Ramos (cell line): ENCODE measurements around the gene CST6.

Source experiments
- in situ Hi-C: fragments of 300-500 bp; cut with MboI; formaldehyde crosslinking; loops from one replicate; pipeline ENCODE4 v1.14.3; 2022; ENCODE audit warnings: low sequenced_read_pairs; ENCODE audit not compliant: unreplicated experiment

Gene CST6, protein sequence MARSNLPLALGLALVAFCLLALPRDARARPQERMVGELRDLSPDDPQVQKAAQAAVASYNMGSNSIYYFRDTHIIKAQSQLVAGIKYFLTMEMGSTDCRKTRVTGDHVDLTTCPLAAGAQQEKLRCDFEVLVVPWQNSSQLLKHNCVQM

DNA sequence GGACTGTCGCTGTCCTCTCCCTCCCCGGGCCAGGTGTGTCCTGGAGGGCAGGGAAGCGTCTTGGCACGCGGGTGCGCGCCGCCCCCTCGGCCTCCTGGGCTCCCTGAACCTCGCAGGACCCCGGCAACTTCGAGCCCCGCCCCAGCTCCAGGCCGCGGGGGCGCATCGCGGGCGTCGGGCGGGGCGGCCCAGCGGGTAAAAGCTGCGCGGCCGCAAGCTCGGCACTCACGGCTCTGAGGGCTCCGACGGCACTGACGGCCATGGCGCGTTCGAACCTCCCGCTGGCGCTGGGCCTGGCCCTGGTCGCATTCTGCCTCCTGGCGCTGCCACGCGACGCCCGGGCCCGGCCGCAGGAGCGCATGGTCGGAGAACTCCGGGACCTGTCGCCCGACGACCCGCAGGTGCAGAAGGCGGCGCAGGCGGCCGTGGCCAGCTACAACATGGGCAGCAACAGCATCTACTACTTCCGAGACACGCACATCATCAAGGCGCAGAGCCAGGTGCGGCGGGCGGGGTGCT, at the start of gene CST6:
CST6 (plus strand) TSS at position 224 of the 519 bp plus-strand sequence; CDS start at position 261, 37 bp downstream.
- in situ Hi-C loops, result no loop called here

DNA sequence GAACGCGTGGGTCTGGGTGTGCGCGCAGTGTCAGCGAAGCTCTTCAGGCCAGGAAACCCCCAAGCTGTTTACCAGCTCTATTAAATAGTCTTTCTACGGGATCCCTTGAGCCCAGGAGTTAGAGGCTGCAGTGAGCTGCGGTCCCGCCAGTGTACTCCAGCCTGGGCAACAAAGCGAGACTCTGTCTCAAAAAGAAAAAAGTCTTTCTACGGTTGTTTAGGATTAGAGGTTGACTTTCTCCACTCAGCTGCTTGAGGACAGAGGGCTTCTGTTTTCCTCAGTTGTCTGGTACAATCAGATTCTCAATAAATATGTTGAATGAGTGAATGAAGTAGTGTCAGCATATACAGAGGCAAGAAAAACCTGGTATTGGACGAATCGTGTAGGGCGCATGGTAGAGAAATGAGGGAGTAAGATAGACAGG, 49.7 kb upstream of the CST6 start:
- in situ Hi-C loops, result no loop called here

DNA sequence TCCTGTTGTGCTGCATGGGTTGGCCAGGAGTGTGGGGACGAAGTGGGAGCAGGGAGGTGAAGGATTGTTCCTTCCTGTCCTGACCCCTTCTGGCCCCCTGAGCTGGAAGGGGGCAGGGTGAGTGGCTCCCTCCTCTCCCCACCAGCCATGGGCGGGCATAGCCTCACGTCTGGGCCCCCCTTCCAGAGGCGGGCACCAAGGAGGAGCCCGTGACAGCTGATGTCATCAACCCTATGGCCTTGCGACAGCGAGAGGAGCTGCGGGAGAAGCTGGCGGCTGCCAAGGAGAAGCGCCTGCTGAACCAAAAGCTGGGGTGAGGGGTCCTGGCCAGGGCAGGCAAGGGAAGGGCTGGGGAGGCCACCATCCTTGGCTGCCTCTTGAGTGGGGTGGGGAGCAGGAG, 46.9 kb upstream of the CST6 start:
- in situ Hi-C loops, result no loop called here

DNA sequence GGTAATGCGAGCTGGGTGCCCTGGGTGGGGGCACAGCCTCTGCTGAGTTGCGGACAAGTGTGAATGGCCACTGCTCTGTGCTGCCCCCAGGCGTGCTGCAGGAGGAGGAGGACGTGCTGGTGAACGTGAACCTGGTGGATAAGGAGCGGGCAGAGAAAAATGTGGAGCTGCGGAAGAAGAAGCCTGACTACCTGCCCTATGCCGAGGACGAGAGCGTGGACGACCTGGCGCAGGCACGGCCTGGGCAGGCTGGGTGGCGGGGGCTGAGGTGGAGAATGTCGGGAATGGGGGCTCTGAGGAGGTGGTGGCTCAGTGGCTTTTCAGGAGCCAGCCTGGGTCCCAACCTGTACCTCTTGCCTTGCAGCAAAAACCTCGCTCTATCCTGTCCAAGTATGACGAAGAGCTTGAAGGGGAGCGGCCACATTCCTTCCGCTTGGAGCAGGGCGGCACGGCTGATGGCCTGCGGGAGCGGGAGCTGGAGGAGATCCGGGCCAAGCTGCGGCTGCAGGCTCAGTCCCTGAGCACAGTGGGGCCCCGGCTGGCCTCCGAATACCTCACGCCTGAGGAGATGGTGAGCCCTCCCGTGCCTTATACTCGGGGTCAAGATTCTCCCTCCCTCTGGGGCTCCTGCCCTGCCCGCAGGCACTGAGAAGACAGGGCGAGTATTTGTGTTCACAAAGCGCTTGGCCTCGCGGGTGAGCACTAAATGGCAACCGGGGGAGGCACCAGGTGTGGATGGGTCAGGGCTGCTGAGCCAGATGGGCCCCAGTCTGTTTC, 45.6 kb upstream of the CST6 start:
- in situ Hi-C loops, result no loop called here

GRCh38 chr11:65967329-65967934, 44.4 kb upstream of the CST6 start:
- in situ Hi-C loops, result no loop called here

DNA sequence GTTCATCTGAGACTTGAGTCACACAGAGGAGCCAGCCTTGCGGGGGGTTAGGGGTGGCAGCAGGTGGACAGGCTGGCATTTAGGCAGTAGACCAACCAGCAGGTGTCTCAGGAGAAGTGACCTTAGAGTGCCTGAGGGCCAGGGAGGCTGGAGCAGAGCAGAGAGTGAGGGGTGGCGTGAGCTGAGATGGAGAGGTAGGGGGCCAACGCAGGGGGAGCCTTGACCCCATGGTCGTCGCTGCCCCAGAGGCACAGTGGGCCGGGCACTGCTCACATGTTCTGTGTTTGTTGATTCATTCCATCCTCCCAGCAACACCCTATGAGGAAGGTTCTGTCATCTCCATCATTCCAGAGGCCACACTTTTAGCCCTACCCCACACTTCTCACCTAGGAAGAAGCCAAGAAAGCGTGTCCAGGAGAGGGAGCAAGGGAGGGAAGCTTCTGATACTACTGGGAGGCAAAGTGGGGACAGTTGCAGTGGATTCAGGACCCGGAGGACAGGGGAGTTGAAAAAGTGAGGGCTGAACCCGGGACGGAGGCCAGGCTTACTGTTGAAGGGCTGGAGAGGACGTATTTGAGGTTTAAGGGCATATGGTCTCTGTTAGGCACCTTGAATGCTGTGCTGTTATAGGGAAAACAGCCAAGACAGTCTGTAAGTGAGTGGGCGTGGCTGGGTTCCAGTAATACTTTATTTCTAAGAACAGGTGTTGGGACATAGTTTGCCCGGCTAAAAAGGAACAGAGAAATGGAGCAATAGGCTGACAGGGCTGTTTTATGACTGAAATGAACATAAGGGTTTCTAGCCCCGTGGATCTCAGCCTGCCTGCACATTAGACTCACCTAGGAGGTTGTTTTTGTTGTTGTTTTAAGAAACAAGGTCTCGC, 43.0 kb upstream of the CST6 start:
- in situ Hi-C loops, result no loop called here

GRCh38 chr11:65972116-65972515, 39.7 kb upstream of the CST6 start:
- in situ Hi-C loops, result no loop called here

DNA sequence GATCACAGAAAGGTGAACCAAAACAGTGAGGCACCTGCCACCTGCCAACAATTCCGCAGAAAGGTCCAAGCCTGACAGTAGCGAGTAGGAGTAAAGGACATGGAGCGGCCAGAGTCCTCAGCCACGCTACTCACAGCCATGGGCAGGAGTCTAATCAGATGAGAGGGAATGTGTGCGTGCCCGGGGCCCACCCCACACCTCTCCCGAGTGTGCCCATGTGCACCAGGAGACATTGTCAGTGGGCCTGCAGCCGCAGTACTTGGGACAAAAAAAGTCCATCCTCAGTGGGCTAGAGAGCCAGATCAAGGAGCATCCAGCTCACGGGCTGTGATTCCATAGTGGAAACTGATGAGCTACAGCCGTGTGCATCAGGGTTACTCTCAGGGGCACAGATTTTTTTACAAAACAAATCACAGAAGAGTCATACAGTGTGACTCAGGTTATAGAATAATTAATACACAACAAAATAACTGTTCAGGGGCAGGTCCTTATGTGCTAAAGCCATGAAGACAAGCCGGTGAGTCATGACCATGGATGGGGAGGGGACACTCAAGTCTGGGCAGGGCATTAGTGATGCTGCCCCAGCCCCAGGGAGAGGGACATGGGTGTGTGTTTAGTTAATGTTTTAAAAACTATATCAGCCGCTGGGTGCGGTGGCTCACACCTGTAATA, 38.2 kb upstream of the CST6 start:
- in situ Hi-C loops, result no loop called here

DNA sequence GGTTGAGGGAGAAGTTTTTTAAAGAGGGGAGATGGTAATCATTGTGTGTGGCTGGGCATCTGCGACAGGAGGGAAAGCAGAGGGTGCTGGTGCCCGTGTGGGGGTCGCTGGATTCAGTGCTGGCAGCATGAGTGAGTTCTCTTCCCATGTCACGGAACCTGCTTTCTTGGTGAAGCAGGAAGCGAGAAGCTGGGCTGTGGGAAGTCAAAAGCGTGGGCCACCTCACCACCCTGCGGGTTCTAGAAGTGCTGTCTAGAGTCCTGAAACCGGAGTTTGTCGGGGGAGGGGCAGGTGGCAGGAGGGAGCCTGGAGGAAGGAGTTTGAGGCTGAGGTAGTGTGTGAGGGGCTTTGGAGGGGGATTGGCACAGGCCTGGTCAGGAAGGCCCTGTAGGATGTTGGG, 36.0 kb upstream of the CST6 start:
- in situ Hi-C loops, result no loop called here

GRCh38 chr11:65976216-65977176, 35.3 kb upstream of the CST6 start:
- in situ Hi-C loops, result no loop called here

- in situ Hi-C loops, result no loop called here
Measured at GRCh38 chr11:65977621-65978390, 34.0 kb upstream of the CST6 start.

GRCh38 chr11:65978391-65979238, 33.2 kb upstream of the CST6 start:
- in situ Hi-C loops, result no loop called here

- in situ Hi-C loops, result no loop called here
Measured at GRCh38 chr11:65979261-65979759, 32.5 kb upstream of the CST6 start.

DNA sequence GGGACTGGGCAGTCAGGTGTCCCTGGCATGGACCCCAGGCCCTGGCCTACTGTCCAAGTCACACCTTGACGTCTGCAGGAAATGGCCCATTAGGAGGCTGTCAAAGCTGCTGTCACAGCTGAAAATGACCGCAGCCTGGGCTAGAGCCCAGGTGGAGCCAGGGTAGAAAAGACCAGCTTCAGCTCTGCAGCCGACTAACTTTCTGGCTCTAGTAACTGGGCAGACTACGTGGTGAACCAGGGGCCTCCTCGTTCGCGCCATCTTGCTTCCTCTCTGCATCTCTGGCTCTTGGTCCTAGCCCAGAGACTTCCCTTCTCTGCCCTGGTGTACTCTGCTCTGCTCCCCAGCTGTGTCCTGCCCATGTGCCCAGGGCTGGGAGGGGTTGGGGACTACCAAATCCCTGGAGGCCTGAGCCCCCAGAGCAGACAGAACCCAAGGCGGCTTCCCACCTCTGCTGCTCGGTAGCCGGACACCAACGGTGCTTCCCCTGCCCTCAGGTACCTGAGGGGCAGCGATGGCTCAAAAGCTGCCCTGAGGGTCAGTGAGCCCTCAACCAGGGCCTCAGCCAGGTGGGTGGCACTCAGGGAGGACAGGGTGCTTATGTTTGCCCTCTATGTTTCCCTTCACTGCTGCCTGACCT, 30.6 kb upstream of the CST6 start:
- in situ Hi-C loops, result no loop called here

DNA sequence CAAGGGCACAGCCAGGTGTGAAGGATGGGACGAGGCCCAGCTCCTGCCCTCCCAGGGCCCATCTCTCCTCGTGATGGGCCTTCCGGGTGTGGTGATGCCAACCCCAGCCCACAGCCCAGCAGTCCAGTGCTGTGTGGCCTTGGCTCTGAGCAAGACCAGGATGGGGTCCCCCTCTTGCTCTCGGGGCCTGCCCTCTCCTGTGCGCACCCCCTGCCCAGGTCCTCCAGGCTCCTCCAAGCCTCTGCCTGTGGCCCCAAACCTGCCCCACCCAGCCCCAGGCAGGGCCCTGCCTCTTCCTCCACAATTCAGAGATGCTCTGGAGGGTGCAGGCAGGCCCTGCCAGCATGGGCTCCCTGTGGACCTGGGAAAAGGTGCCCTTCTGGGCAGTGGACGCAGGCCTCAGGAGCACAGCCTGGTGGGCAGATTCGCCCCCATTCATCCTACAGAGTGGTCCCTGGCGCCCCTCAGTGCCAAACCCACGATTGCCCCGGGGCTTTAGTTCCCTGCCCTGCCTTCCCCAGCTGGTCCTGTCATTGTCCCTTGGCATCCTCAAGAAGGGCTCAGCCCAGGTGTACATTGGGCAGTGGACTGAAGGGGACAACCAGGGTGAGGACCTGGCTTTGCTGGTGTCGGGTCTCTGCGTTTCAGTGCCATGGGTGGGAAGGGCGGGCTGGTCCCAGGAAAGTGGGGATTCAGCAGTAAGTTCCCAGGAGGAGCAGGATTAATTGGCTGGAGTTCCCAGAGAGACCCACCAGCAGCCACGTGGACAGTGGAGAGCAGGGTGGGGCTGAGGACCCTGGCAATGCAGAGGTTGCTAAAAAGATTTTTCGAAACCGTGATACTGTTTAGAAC, 29.6 kb upstream of the CST6 start:
- in situ Hi-C loops, result no loop called here
